GM19372 (cell line): ENCODE results near the gene HOXC9.

Source experiments
- ATAC-seq: cut with Tn5 transposase; IDR thresholded peaks from one replicate; pipeline ENCODE4 v1.9.1; 2021; ENCODE audit warnings: mild to moderate bottlenecking, low read depth, moderate library complexity; ENCODE audit not compliant: unreplicated experiment

HOXC9 gene

DNA sequence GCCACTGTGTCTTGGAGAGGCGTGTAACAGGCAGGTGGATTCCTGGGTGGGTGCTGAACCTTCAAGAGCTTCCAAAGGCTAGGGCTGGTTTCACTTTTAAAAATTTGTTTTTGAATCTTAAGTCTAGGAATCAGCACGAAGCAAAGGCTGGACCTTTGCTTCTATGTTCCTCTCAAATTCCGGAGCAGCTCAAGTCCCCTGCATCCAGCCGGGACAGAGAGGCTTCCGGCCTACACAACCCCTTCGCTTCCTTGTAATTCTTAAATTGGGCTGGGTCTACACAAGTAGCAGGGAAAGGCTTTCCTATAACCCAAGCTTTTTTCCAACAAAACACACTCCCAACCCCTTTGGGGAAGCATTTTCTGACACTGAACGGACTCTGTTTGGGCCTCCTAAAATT, 37.0 kb upstream of the HOXC9 start:
- ATAC-seq: no peak

DNA sequence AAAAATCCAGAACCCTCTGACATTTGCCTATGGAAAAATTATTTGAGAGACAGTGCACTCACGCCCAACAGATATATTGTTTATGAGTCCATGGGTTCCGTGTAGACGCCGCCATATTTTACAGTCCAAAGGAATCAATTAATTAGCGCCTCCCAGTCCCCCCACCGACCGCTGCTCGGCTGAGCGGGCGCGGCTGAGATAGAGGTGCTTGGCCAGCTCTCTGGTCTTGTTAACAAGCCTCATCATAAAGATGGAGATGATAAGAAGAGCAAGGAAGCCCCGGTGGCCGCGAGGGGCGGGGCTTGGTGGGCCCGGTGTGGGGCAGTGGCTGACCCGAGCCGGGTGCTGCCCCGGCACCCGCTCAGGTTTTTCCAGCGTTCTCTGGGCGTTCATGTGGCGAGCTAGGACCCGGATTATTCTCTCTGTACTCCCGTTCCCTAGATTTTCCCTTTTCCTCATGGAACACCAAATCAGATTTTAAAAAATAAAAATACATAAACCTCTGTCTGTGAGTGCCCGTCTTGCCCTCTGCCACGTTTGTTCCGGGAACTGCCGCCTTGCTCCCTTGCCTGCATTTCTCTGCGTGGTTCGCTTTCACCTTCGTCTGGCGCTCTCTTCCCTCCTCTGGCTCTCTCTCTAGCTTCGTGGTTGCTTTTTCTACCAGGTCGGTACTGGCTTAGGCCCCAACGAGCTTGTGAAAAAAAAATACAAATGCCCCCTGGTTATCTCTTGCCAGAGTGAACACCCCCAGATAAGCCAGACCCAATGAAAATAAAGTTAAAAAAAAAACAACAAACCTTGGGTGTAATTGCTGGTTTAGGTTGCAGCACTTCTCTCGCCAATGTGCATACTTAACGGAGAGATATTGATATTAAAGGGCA, 36.3 kb upstream of the HOXC9 start:
- no peak for ATAC-seq

DNA sequence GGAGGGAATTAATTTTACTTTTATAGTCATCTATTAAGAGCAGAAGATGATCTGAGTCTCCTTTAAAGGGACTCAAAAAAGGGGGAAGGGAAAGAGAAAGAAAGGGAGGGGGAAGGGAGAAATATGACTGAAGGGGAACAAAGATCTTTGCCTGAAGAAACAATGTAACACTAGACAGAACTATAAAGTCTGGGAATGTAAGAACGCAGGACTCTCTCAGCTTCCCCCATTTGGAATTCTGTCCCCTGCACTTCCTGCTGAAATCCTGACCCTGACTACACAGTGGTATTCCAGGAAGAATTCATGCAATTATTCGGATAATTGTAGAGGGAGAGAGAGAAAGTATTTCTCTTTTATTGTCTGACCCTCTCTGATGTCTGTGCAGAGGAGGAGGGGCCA, 35.6 kb upstream of the HOXC9 start:
- no peak for ATAC-seq

DNA sequence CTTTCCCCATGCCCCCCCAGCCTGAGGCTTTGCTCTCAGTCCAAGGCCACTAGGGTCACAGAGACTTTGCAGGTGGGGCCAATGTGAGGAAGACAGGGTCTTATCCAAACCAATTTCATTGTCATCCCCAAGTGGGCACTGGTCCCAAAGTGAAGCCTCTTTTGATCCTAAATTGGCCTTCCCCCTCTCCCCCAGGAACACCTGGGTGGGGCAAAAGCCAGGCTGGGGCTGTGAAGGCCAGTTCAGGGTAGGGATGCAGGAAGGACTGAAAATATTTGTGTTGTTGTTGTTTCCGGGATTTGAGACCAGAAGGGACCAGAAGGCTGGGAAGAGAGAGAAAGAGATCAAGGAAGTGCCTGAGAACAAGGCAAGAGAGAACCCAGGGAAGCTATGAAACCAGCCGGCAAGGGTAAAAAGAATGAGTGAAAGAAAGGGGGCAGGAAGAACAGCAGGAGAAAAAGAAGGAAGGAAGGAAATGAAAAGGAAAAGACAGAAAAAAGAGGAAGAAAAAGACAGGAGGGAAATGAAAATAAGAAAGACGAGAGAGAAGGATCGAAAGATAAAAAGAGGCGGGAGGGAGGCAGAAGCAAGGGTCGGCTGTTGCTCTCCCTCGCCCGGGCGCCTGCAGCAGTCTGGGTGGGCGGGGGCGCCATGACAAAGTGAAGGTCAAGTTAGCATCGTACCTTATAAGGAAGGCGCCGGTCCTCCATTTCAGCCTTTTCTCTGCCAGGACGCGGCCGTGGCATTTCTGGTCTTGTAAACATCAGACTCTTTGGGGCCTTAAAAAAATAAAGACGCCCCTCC, 34.5 kb upstream of the HOXC9 start:
- no peak for ATAC-seq

DNA sequence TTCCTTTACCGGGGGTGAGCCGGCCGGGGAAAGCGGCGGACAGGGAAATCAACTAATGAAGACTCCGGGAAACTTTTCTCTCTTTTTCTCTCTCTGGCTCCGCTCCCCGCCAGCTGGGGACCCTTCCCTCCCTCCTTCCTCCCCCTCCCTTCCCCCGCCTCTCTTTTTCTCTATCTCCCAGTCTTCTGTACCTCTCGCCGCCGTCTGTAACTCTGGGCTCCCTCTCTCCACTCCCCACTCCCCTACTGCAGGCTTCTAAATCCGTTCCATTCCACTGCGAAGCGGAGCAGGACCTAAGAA, 33.9 kb upstream of the HOXC9 start:
- no peak for ATAC-seq

DNA sequence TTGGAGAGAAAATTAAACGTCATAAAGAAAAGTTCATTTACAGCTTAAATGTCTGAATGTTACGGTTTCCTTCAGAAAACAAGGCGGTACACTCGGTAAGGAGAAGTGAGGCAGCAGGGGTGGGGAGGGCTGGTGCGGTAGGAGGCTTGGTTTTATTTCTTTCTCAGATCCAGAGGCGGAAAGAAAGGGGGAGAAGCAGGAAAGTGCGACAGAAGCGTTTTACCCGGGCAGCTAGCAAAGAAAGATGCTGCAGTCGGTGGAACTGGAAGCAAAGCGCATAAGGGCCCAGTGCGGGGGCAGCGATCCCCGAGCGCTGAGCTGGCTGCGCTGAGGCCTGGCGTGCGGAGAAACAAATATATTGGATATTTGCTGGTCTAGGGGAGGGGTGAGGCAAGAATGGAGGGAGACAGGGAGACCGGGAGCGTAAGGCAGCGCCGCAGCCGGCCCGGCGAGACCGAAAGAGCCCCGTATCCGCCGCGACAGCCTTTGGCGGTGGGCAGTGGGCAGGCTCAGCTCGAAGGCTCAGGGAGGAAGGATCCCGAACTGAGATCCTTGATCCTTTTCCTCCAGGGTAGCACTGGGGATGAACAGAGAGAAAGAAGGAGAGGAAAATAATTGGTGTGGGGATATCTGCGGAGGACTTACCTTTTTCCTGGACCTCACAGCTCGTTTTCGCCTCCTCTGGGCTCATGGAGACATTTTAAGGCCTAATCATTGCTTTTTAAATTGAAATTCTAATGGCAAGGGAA, 33.4 kb upstream of the HOXC9 start:
- no peak for ATAC-seq

DNA sequence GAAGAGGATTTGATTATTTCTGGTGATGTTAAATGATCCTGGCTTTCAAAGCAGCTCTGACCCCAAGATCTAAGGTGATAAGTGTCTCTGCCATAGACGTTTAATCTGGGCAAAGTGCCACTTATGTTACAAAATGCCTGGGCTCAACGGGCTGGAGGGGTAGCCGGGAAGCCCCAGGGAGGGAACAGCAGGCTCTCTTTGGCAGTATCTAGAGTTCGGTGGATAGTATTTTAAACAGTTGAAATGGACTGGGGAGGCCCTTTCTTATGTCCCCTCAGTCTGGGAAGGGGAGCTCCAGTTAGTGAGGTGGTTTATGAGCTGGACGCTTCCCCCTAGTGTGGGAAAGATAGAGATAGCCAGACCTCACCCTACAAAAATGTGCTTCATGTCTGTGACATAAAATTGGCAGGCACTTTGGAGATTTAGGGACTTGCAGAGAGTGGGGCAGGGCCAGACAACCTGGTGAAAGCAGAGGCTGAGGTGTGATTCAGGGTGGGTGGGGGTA, 32.5 kb upstream of the HOXC9 start:
- ATAC-seq: no peak

DNA sequence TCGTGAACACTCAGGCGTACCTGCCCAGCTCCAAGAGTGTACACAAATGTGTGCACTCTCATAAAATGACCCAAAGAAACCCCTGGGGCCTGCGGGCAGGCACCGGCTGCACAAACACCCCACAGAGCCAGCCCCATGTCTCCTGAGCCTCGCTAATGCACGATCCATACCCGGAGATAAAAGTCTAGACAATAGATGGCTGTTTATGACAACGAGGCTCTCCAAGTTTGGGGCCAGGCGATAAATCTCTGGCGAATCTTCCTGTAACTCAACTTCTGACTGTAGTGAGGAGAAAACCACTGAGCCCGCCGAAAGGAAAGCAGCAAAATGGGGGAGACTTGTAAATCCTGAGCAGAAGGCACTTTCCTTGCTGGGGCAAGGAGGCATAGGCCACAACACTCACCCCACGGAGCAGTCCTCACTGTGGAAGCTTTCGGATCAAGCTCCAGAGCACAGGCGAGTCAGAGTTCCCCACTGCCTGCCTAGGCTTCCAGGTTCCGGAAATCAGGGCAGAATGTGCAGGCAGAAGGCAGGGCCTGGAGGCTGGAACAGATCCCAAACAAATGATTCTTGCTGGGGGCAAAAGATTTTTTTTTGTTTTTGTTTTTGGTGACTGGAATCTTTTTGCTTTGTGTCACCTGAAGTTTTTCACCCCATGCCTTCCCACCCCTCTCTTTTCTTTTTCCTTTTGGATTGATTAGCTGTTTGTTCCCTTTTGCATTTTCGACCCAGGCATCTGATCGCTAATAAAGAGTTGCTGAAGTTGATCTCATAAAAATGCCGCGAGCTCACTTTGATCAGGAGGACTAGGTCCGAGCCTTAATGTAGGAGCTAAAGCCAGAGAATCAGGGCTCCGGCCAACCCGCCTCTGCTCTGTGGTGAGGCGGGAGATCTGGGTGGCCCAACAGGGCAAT, 31.5 kb upstream of the HOXC9 start:
- ATAC-seq: no peak

DNA sequence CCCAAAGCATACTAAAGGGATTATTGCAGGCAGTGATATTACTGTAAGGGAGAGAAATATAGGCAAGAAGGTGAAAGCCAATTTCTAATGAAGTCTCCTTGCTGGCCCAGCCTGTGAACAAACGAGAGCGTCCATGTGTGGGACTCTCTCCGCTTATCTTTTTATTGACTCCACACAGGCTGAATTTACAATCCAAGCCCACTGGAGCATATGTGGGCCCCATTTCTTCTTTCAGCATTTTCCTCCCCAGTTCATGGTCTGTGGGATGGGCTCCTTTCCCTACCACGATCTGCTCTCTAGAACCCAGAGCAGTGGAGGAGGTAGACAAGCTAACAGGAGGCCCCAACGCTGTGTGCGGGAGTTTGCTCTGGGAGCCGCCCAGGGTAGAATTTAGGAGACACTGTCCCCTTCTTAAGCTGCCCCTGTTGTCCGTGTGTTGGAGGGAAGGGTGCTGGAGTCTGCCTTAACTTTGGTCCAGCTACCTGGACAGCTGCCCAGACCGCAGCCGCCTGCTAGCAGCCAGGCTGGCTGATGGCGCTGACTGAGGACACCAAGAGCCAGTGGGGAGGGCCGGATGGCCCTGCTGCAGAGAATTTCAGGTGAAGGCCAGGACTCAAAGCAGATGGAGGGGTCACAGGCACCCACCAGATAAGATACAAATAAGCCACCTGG, 30.2 kb upstream of the HOXC9 start:
- no peak for ATAC-seq

DNA sequence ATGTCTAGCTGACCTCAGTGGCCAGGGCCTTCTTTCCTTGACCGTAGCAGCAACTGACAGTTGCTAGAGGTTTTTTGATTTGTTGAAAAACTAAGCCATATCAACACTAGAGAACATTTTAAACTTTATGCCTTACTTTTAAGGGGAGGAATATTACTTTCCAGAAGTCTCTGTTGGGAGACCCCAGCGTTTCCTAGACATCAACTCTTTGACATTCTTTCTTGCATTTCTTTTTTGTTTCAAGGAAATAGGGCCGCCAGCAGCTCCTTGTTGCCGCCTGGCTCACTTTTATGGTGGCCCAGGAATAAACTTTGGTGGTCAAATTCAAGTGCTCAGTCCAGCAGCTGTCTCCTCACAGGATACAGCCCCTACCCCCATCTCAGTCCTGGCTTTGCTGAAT, 29.5 kb upstream of the HOXC9 start:
- no peak for ATAC-seq

DNA sequence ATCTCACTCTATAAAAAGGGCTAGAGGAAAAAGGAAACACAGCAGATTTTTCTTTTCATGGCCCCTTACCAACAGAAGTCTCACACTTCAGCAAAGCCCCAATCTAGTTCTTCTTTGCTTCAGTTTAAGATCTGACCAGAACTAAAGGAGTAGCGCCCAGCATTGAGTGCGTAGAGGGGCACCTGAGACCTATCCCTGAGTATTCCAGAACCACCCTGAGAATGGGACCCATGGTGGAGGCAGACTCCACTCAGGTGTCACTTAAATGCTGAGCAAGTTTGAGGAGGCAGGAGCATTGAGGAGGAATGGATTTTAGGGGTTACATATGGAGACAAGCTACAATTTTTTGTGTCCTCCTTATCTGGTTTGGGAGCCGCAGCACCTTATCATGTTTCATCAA, 28.8 kb upstream of the HOXC9 start:
- ATAC-seq: no peak

DNA sequence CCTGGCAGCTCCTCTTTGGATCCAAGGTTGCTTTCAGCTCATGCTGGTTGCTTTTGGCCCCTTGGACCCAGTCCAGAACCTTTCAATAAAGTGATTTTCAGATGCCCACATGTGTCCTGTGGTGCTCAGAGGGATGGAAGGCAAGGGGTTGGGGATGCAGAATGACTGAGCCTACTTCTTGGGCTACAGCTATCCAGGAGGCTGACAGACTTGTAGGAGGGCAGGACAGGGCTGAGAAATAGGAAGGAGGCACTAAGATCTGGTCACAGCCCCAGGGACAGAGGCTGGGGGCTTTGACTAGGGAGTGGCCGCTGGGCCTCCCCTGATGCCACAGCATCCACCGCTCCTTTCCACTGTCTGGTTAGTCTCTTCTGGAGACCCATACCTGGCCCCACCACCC, 28.3 kb upstream of the HOXC9 start:
- no peak for ATAC-seq

DNA sequence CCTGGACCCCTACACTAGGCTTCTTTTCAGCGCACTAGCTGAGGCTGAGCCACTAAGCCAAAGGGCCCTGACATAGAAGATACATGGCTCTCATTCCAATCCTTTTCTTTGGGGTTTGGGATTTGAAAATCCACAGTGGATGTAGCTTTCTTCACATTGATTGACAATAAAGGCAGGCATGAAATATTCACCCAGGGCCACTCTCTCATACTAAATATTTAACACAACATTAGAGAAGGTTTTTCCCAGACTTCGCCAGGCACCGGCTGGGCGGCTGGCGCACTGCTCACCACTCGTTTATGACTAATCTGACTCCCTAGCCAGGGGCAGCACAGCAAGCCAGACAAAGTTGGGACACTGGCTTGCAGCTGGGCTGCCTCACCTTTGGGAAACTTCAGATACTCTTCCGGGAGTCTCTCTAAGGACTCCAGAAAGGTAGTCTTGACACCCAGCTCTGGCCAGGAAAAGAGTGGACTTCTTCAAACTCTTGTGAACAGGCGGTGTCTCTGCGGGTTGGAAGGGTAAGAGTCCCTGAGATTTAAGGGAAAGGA, 27.7 kb upstream of the HOXC9 start:
- ATAC-seq: no peak

DNA sequence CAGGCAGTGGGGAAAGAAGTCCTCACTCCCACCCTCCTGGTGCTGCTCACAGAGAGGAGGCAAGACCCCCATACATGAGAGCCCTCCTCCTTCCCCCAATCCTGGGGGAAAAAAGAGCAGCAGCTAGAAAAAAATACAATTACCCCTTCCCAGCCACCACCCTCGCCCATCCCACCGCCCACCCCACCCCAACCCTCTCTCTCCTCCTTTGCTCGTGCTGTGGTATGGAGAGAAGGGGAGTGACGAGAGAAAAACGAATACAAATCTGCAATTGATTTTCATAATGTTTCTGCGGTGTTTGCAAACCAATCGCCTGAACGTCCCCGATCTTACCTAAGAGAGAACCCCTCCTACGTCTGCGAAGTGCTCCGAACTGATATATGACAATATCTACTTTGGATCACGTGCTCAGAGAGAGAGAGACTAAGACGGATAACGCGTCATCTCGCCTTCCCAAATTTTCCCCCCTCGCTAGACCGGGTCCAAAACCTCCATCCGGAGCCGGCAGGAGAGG, 27.2 kb upstream of the HOXC9 start, which contains the start of gene HOXC11:
HOXC11 (plus strand) TSS at position 405 of the 514 bp plus-strand sequence. CDS start 116 bp downstream, outside the sequence.
- ATAC-seq: no peak

DNA sequence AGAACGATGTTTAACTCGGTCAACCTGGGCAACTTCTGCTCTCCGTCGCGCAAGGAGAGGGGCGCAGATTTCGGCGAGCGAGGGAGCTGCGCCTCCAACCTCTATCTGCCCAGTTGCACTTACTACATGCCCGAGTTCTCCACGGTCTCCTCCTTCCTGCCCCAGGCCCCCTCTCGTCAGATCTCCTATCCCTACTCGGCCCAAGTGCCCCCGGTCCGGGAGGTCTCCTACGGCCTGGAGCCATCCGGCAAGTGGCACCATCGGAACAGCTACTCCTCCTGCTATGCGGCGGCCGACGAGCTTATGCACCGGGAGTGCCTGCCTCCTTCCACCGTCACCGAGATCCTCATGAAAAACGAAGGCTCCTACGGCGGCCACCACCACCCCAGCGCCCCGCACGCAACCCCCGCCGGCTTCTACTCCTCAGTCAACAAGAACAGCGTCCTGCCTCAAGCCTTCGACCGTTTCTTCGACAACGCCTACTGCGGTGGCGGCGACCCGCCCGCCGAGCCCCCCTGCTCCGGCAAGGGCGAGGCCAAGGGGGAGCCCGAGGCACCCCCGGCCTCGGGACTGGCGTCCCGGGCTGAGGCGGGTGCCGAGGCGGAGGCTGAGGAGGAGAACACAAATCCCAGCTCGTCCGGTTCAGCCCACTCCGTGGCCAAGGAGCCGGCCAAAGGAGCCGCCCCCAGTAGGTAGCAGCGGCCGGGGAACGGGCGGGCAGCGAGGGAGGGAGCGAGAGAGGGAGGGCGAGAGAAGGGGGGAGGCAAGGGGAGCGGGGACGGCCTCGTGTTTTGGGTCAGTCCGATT, 26.5 kb upstream of the HOXC9 start:
- no peak for ATAC-seq

DNA sequence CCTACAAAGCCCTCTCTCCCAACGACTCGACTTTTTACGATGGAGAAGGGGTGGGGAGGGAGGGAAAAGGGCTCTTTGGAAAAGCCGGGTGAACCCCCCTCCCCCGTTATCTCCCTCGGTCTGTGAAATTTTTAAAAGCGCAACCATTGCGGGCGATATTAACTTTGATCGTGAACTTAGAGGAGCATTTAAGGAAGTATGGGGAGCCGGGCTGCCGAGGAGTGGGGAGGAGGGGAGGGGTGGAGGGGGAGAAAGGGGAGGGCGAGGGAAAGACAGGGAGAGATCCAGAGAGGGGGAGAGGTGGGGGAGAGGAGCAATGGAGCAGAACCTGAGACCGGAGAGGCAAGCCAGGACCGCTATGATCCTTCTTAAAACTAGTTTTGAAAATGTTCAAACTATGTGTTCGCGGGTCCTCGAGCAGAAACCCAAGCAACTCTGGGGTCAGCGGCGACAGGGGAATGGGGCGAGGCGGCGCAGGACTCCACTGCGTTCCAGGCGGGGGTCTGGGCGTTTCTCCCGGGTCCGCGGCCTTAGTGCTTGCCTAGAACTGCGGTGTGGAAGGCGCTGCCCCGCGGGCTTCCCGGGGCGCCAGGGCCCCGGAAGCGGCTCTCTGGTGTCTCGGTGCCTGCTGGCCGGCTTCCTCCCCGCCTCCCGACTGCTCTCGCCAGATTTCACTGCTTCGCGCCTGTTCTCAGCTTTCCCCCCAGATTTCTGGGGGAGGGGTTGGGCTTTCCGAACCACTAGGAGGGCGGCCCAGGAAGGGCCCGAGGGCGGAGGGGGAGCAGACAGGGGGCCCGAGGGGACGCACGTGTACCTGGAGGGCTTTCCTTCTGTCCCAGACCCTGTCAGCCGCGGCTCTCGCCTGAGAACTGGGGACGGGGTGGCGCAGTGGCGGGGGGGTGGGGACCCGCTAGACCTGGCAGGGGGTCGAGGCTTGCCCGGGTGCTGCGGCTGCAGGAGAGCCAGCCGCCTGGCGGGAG, 25.6 kb upstream of the HOXC9 start, which contains the start of gene HOTAIR:
HOTAIR (minus strand) TSS at position 871 of the 980 bp plus-strand sequence.
- ATAC-seq: no peak

DNA sequence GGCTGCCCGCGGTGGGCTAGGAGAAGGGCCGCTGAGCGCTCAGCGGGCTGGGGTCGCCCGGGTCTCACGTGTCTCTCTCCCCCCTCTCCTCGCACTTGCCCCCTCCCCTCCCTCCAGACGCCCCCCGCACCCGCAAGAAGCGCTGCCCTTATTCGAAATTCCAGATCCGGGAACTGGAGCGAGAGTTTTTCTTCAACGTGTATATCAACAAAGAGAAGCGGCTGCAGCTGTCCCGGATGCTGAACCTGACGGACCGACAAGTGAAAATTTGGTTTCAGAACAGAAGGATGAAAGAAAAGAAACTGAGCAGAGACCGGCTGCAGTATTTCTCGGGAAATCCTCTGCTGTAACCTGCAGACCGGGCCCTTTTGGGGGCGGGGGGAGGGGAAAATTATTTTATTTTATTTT, 24.9 kb upstream of the HOXC9 start:
- ATAC-seq: no peak
